BE2C (cell line): ENCODE measurements around the gene C1orf53.

Experiments
- DNase-seq: peaks from one replicate; pipeline ENCODE4 v3.0.0-alpha.2; 2020
- H3K27me3 ChIP-seq: fragments of 250-450 bp; sonication (Bioruptor Pico); 2 replicates; pipeline ENCODE4 v1.5.1; 2020; ENCODE audit warnings: mild to moderate bottlenecking
- H3K36me3 ChIP-seq: fragments of 250-450 bp; sonication (Bioruptor Pico); 2 replicates; pipeline ENCODE4 v1.5.1; 2020; ENCODE audit warnings: mild to moderate bottlenecking
- H3K4me1 ChIP-seq: fragments of 250-450 bp; sonication (Bioruptor Pico); 2 replicates; pipeline ENCODE4 v1.5.1; 2020
- H3K4me3 ChIP-seq: 2 replicates; pipeline ENCODE4 v1.5.1; 2011; ENCODE audit warnings: low read depth, low read length
- H3K9me3 ChIP-seq: fragments of 250-450 bp; sonication (Bioruptor Pico); 2 replicates; pipeline ENCODE4 v1.5.1; 2020
- CTCF ChIP-seq: IDR thresholded peaks from 2 replicates; pipeline ENCODE4 v1.5.1; 2012; ENCODE audit warnings: mild to moderate bottlenecking, low read depth, low read length

C1orf53 gene

GRCh38 chr1:197914510-197914909 lies 12.1 kb downstream of the C1orf53 start:
- Histone ChIP-seq H3K27me3 (peaks cover 41% of the 10 kb centered on the region), H3K36me3 (no peaks in the 10 kb centered on the region), H3K4me3 (no peak overlapping the region), H3K4me1 (no peaks in the 10 kb centered on the region; the same call in 1 of the 2 replicates), H3K9me3 (no peaks in the 10 kb centered on the region)
- no peak for DNase-seq
- no peak for TF ChIP-seq CTCF

DNA sequence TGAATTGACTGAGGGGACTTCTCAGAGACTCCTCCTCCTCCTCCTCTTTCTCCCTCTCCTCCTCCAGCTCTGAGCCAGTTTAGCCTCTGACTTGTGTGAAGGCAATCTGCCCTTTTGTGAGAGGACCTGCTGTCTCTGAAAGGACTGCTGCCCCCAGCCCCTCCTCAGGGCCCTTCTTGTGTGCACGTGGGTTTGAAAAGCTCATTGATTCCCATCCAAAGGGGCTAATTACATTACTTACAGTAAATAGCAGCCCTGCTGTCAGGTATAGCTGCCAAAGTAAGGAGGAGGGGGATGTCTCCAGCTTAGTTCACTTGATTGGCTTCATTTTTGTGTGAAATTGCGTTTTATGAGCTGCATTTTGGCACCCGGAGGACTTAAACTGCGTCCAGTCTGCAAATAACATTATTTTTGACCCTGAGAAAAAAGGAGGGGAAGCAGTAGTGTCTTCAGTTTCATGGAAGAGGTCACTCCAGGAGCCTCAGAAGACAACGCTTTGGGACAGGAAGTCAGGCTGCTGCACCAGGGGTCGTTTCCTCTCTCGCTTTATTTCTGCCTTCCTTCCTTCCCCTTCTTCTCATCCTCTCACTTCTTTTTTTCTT lies 12.9 kb downstream of the C1orf53 start:
- Histone ChIP-seq H3K36me3 (no peaks in the 10 kb centered on the region), H3K9me3 (no peaks in the 10 kb centered on the region), H3K4me3 (peak overlapping the region; percentile 96), H3K4me1 (no peaks in the 10 kb centered on the region; the same call in 1 of the 2 replicates), H3K27me3 (peaks cover 33% of the 10 kb centered on the region)
- no peak for TF ChIP-seq CTCF
- DNase-seq: no peak

GRCh38 chr1:197915862-197916499 lies 13.6 kb downstream of the C1orf53 start:
- Histone ChIP-seq H3K4me1 (no peaks in the 10 kb centered on the region; the same call in 1 of the 2 replicates), H3K4me3 (peak overlapping the region; percentile 96), H3K36me3 (no peaks in the 10 kb centered on the region; the same call in 1 of the 2 replicates), H3K9me3 (no peaks in the 10 kb centered on the region), H3K27me3 (peaks cover 28% of the 10 kb centered on the region)
- TF ChIP-seq CTCF: peak; percentile 85
- DNase-seq: peak; percentile 95

DNA sequence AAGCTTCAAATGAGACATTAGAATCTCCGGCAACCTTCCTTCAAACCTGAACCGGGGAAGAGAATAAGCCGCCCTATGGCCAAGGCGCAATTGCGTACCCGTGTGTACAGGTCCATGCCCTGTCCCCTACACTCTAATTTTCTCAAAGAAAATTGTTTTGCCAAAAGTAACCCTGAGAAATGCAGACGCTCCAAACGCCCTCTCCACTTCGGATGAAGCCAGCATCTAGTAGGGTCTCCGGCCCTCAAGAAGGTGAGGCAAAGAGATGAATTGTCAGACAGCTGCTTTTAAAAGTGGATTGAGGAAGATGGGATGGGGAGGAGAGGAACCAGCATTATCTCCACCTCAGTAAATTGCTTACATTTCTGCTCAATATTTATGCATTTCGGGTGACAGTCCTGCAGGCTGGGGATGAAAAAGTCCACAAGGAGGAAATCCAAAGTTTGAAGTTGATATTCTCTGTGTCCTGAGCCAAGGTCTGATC lies 14.1 kb downstream of the C1orf53 start:
- peaks cover 22% of the 10 kb centered on the region for H3K27me3 ChIP-seq
- no peaks in the 10 kb centered on the region; the same call in none of the 2 replicates for H3K36me3 ChIP-seq
- H3K4me3 ChIP-seq: peak overlapping the region; percentile 96
- TF ChIP-seq CTCF: no peak
- H3K9me3 ChIP-seq: no peaks in the 10 kb centered on the region
- peaks cover 4% of the 10 kb centered on the region for H3K4me1 ChIP-seq
- no peak for DNase-seq

DNA sequence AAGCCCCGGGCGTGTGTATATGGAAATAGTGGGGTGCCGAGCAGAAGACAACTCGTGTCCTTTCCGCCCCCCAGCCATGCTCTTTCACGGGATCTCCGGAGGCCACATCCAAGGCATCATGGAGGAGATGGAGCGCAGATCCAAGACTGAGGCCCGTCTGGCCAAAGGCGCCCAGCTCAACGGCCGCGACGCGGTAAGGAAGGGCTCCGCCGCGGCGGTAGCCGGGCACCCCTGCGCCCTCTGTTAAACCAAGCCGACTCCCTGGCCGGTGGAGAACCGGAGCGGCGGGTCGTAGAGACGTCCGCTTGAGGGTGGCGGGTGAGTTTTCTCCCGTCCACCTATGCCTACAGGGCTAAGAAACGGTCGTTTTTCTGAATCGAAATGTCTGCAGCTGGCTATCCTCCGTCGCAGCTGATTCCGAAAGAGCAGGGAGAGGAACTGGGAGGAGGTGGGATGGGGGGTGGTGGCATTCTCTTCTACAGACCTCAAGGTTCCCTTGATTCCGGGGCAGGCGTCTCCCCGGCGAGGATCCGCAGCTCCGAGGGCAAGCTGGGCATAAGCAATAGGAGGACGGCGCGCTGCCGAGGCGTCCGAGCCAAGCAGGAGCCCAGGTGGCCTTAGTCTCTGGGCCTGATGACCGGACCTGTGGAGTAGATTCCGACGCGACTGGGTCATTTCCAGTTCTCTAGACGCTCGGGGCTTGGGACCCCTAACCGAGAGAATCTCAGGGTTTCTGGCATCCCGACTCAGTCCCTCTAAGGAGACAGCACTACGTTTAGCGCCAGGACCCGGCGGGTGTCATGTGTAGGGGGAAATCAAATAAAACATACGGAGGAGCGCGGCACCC lies 15.6 kb downstream of the C1orf53 start:
- peak; percentile 44 for DNase-seq
- H3K27me3 ChIP-seq: peaks cover 7% of the 10 kb centered on the region
- no peaks in the 10 kb centered on the region for H3K9me3 ChIP-seq
- peaks cover 8% of the 10 kb centered on the region for H3K36me3 ChIP-seq
- TF ChIP-seq CTCF: no peak
- peak overlapping the region; percentile 96 for H3K4me3 ChIP-seq
- H3K4me1 ChIP-seq: peaks cover 6% of the 10 kb centered on the region
